Mesodermal cell (in vitro differentiated cells): Measurements from ENCODE around the gene TNFRSF4.

Experiments used
- H3K27ac ChIP-seq: 2 replicates; pipeline ENCODE4 v1.7.0; 2013; ENCODE audit warnings: mild to moderate bottlenecking, low read depth, low read length, moderate library complexity; ENCODE audit not compliant: severe bottlenecking
- H3K36me3 ChIP-seq: 2 replicates; pipeline ENCODE4 v1.7.1; 2013; ENCODE audit warnings: mild to moderate bottlenecking, low read length, moderate library complexity; ENCODE audit not compliant: control insufficient read depth, insufficient read depth
- H3K4me1 ChIP-seq: one replicate; pipeline ENCODE4 v1.7.1; 2013; ENCODE audit warnings: mild to moderate bottlenecking, low read length; ENCODE audit not compliant: insufficient read depth, control insufficient read depth, poor library complexity, severe bottlenecking
- H3K4me3 ChIP-seq: 2 replicates; pipeline ENCODE4 v1.7.0; 2013; ENCODE audit warnings: low read length, control low read depth, mild to moderate bottlenecking; ENCODE audit not compliant: insufficient read depth, poor library complexity, severe bottlenecking; ENCODE audit errors: extremely low read depth
- H3K9me3 ChIP-seq: 2 replicates; pipeline ENCODE4 v1.7.1; 2013; ENCODE audit warnings: mild to moderate bottlenecking, low read length, moderate library complexity; ENCODE audit not compliant: control insufficient read depth
- WGBS, 2 experiments: methylation state at CpG; one replicate each; pipeline ENCODE4 v1.1.5; 2013; ENCODE audit warnings: missing lambda C conversion rate in 2 of 2; ENCODE audit not compliant: insufficient coverage in 2 of 2; 5-methylcytosine and 5-hydroxymethylcytosine counted together

Gene TNFRSF4

DNA sequence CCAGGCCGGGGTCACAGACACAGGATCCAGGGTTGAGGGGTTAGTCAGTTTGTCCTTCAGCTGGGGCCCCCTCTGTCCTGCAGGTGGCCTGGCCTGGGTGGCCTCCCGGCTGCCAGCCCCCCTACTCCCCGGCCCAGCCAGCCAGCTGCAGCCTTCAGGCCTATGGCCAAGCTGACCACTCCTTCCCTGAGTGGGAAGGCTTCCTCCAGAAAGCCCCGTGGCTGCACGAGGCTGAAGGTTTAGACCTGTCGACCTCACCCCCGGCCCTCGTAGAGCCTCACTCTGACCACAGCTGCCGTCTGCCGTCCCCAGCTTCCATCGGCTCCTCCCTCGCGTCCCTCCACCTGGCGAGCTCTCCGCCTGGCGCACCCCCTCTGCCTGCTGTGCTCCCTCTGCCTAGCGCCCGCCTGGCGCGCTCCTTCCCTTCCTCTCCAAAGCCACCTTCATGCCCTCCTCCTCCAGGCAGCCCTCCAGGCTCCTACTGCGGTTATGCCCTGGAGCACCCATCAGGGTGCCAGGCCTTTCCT is 30.7 kb downstream of the TNFRSF4 start:
- H3K36me3 ChIP-seq, result no peaks in the 10 kb centered on the region
- 89 to 94% methylated on average over 20 to 21 of the region's 21 CpGs for WGBS, 2 experiments
- no peaks in the 10 kb centered on the region for H3K4me1 ChIP-seq
- no peak overlapping the region for H3K4me3 ChIP-seq
- no peaks in the 10 kb centered on the region for H3K9me3 ChIP-seq
- no peak overlapping the region for H3K27ac ChIP-seq

DNA sequence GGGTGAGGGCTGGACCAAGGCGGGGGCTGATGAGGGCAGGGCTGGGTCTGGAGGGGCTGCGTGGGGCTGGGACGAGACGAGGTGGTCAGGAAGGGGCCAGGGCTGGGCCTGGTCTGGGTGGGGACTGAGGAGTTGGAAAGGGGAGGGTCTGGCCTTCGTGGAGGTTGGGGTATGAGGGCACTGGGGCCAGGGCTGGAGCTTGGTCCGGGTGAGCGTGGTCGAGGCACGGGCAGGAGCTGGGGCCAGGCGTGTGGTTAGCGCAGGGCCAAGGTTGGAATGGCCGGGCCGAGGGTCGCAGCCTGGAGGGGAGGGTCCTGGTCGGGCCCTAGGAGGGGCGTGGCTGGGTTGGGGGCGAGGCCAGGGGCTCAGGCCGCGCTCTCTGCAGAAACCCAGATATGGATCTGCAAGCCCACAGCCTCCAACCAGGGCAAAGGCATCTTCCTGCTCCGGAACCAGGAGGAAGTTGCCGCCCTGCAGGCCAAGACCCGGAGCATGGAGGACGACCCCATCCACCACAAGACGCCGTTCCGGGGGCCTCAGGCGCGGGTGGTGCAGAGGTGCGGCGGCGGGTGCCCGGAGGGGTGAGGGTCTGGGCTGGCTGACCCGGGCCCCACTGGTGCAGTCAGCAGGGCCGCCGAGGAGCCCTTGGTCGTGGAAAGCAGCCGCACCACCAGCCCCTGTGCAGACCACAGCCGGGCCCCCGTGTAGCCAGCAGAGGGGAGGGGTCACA is 31.3 kb downstream of the TNFRSF4 start:
- 90 to 91% methylated on average over 38 of the region's 39 CpGs for whole genome bisulfite sequencing, 2 experiments
- Histone ChIP-seq H3K36me3 (no peaks in the 10 kb centered on the region), H3K27ac (no peak overlapping the region)

DNA sequence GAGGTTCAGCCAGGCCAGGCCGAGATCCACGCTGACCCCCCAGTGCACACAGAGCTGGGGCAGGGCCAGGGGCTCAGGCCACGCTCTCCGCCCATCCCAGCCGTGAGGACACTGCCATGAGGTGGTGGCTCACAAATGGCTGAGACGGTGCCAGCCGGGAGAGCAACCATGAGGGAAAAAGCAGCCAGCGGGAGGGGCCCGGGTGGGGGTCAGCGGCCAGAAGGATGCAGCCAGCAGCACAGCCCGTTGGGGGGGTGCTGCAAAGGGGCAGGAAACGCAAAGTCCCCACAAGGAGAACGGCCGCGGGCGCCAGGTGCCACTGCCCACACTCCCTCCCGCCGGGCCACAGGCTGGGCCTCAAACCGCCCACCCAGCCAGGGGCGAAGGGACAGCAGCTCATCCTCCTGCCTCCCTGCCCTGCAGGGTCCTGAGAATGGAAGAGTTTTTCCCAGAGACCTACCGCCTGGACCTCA is 32.0 kb downstream of the TNFRSF4 start:
- Histone ChIP-seq H3K4me1 (no peaks in the 10 kb centered on the region), H3K4me3 (no peak overlapping the region), H3K36me3 (no peaks in the 10 kb centered on the region), H3K27ac (no peak overlapping the region), H3K9me3 (no peaks in the 10 kb centered on the region)
- WGBS, 2 experiments, result 93% methylated on average over 20 to 21 of the region's 21 CpGs

More for the DNA sequence above, 31.3 kb downstream of the TNFRSF4 start:
- no peak overlapping the region for H3K4me3 ChIP-seq
- H3K4me1 ChIP-seq, result no peaks in the 10 kb centered on the region
- no peaks in the 10 kb centered on the region for H3K9me3 ChIP-seq

DNA sequence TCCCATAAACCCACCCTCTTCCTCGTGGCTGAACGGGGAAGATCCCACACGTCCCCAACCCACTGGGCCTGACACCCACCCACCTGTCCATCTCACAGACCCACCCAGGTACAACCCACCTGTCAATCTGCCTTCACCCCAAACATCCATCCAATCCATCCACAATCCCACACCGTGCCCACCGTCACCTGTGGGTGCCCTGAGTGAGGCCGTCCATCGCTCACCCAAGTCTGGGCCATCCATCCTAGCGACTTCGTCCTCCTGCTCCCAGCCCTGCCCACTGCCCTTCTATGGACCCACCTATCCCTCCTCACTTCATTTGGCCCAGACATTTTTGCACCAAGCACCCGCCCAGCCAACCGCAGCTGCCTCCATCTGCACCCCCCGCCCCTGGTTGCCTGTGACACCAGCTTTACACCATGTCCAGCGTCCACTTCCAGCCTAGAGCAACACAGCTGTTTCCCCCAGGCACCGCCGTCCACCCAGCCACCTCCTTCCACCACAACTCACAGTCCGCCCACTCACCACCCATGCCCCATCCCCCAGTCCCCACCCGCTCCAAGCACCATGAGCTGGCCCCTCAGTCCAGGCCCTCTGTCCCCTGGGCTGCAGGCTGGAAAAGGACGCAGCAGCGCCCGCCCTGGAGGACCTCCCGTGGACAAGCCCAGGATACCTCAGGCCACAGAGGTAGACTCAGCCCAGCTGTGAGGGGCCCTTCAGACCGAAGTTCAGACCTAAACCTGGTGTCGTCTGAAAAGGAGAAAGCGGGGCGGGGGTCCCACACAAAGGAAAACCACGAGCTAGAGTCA is 32.6 kb downstream of the TNFRSF4 start:
- Histone ChIP-seq H3K36me3 (no peaks in the 10 kb centered on the region), H3K27ac (no peak overlapping the region), H3K4me1 (no peaks in the 10 kb centered on the region), H3K9me3 (no peaks in the 10 kb centered on the region), H3K4me3 (no peak overlapping the region)
- 93 to 98% methylated on average over 18 to 22 of the region's 26 CpGs for WGBS, 2 experiments

DNA sequence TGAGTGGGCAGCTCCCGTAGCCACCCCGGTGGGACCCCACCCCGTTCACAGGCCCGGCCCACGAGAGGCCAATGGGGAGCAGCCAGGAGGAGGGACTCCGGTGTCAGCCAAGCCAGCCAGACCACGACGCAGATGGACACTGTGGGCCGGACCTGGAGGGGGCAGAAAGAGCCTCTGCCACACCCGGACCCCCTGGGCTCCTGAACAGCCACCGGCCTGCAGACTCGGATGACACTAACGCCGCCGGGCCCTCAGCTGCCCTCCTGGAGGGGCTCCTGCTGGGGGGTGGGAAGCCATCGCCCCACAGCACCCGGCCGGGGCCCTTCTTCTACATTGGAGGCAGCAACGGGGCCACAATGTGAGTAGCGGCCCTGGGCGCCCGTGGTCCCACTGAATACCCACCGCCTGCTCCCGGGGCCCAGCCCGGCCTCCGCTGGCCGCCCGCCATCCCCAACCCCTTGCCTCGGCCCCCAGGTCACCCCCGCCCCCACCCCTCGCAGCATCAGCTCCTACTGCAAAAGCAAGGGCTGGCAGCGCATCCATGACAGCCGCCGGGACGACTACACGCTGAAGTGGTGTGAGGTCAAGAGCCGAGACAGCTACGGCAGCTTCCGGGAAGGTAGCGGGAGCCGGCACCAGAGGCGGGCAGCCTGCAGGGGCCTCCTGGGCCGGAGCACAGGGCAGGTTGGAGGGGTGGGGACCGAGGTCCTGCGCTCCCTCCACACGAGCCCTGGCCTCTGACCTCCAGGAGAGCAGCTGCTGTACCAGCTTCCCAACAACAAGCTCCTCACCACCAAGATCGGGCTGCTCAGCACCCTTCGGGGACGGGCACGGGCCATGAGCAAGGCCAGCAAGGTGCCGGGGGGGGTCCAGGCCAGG is 33.7 kb downstream of the TNFRSF4 start:
- Histone ChIP-seq H3K4me3 (no peak overlapping the region), H3K4me1 (no peaks in the 10 kb centered on the region), H3K27ac (no peak overlapping the region), H3K9me3 (no peaks in the 10 kb centered on the region), H3K36me3 (no peaks in the 10 kb centered on the region)
- 93 to 94% methylated on average over 29 to 44 of the region's 51 CpGs for WGBS, 2 experiments

DNA sequence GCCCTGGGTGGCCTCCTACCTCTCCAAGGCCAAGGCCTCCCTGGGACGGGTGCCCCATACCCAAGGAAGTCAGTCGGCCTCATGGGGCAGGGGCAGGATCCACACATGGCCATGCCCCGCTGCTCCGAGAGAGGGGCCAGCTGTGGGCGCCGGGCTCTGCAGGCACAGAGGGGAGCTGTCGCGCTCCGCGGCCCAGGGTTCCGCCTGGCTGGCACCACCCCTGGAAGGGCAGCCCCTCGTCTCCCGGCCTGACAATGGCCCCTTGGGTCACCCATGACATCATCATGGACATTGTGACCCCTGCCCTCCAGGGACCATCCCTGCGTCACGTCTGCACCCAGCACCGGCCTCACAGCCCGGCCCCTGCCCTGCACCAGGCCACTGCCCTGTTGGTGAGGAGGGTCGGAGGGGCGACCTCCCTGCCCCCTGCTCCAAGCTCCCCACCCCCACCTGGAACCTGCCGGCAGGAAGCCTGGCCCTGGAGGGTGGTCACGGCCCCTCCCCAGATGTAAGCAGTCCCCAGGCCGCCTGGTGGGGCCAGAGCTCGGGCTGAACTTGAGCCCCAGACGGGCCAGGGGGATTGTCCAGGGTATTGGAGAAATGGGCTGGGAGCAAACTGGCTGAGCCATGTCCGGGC is 34.5 kb downstream of the TNFRSF4 start:
- Histone ChIP-seq H3K36me3 (no peaks in the 10 kb centered on the region), H3K27ac (no peak overlapping the region), H3K4me1 (no peaks in the 10 kb centered on the region), H3K4me3 (no peak overlapping the region), H3K9me3 (no peaks in the 10 kb centered on the region)
- WGBS, 2 experiments, result 86 to 90% methylated on average over 16 to 22 of the region's 25 CpGs

DNA sequence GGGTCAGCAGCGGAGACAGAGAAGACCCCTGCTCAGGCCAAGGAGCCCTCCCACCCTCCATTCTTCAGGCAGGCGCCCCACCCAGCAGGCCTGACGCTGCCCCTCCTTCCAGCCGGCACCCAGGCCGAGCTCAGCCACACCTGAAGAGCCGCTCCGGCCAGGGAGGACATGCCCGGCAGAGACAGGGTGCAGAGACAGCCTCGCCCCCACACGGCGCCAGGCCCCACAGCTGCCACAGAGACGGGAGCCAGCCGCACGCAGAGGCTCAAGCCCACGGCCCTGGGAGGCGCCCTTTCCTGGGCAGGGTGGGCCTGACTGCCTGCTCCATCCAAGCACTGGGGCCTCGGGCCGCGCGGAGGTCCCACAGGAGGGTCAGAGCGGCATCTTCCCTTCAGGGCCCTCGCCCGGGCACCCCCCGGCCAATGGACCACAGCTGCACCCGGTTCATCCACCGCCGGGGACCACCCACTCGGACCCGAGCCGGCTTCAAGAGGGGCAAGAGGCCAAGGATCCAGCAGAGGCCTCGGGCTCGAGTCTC is 35.1 kb downstream of the TNFRSF4 start:
- no peaks in the 10 kb centered on the region for H3K36me3 ChIP-seq
- whole genome bisulfite sequencing, 2 experiments, result 95 to 96% methylated on average over 27 to 32 of the region's 32 CpGs
- H3K4me1 ChIP-seq, result no peaks in the 10 kb centered on the region
- H3K9me3 ChIP-seq, result no peaks in the 10 kb centered on the region
- no peak overlapping the region for H3K27ac ChIP-seq
- no peak overlapping the region for H3K4me3 ChIP-seq

DNA sequence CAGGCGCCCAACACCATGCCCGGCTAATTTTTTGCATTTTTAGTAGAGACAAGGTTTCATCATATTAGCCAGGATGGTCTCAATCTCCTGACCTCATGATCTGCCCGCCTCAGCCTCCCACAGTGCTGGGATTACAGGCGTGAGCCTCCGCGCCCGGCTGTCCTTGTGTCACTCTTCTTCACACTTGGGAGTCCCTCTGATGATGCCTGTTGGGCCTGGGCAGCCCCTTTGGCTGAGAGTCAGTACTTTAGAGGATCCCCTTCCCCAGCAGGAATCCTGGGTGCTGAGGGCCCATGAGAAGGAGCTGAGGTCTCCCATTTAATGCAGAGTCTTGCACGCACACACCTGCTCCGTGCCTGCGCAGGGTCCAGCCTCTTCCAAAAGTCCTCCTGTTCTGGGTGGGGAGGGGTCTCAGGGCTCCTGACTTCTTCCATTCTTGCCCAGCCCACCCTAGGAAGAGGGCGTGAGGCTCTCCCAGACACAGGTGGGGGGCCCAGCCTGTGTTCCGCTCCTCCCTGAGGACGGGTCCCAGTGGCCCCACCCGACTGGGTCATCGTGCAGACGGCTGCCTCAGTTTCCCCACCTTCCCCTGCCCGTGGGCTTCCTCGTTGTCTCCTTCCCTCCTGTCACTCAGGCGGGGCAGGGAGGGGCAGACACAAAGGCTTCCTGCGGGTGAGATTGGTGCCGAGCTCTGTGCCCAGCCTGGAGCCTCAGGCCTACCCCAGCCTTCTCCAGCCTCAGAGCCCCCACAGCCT is 36.3 kb downstream of the TNFRSF4 start:
- no peak overlapping the region for H3K27ac ChIP-seq
- H3K4me3 ChIP-seq, result no peak overlapping the region
- WGBS, 2 experiments, result 88 to 89% methylated on average over 18 to 21 of the region's 21 CpGs
- H3K36me3 ChIP-seq, result no peaks in the 10 kb centered on the region
- H3K9me3 ChIP-seq, result no peaks in the 10 kb centered on the region
- H3K4me1 ChIP-seq, result no peaks in the 10 kb centered on the region

DNA sequence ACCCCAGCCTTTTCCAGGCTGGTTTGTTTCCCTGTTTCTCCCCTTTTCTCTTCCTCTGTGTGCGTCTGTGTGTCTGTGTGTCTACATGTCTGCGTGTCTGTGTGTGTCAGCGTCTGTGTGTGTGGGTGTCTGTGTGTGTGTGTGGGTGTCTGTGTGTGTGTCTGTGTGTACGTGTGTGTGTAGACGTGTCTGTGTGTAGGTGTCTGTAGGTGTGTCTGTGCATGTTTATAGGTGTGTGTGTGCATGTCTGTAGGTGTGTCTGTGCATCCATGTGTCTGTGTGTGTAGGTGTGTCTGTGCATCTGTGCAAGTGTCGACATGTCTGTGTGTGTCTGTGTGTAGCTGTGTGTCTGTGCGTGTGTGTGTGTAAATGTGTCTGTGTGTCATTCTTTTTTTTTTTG is 37.0 kb downstream of the TNFRSF4 start:
- no peak overlapping the region for H3K4me3 ChIP-seq
- no peaks in the 10 kb centered on the region for H3K4me1 ChIP-seq
- H3K27ac ChIP-seq, result no peak overlapping the region
- H3K9me3 ChIP-seq, result no peaks in the 10 kb centered on the region
- no peaks in the 10 kb centered on the region for H3K36me3 ChIP-seq
- WGBS, 2 experiments, result 92 to 100% methylated on average over 3 to 5 of the region's 7 CpGs
